Bronchial epithelial cell (primary cell): ENCODE results near the gene GLT6D1. TPM values are rescaled to one million over a fixed set of nuclear protein-coding genes. Genes with fewer than 3 reads are reported as not detected.
A peak's percentile ranks its signal among the peaks of the same experiment; 100 is the strongest.

Source experiments
- DNase-seq: peaks from one replicate; pipeline ENCODE4 v3.0.0-alpha.2; 2010; ENCODE audit warnings: low read depth
- FAIRE-seq: peaks from 2 replicates; lab custom pipeline; 2011; peaks lifted over from hg19 to GRCh38; lab: Jason Lieb, UNC
- H3K27me3 ChIP-seq: 2 replicates; pipeline ENCODE4 v1.5.1; 2011; ENCODE audit warnings: low read length; ENCODE audit not compliant: control insufficient read depth, insufficient read depth
- H3K36me3 ChIP-seq: 2 replicates; pipeline ENCODE4 v1.5.1; 2011; ENCODE audit warnings: low read length; ENCODE audit not compliant: control insufficient read depth, insufficient read depth
- H3K4me3 ChIP-seq: 2 replicates; pipeline ENCODE4 v1.5.1; 2011; ENCODE audit warnings: mild to moderate bottlenecking, low read depth, low read length, control low read depth
- total RNA-seq: library from RNA; depleted of rRNA; stranded (reverse); fragments of >200 nt; gene quantifications from 2 replicates; pipeline ENCODE4 v1.2.1, GENCODE V29; 2014
- TF ChIP-seq, protein P1 (sequence below): IDR thresholded peaks from 2 replicates; pipeline ENCODE4 v1.5.1; 2011; ENCODE audit warnings: mild to moderate bottlenecking, moderate library complexity, low read length, control low read depth, inconsistent platforms; ENCODE audit not compliant: insufficient read depth, severe bottlenecking

The GLT6D1 gene
- total RNA-seq, 1 donor from 2014 or later = not detected

- FAIRE-seq (no peak), DNase-seq (no peak)
- H3K4me3 ChIP-seq = no peak overlapping the region
- H3K27me3 ChIP-seq = no peaks in the 10 kb centered on the region
- TF ChIP-seq, protein P1, sequence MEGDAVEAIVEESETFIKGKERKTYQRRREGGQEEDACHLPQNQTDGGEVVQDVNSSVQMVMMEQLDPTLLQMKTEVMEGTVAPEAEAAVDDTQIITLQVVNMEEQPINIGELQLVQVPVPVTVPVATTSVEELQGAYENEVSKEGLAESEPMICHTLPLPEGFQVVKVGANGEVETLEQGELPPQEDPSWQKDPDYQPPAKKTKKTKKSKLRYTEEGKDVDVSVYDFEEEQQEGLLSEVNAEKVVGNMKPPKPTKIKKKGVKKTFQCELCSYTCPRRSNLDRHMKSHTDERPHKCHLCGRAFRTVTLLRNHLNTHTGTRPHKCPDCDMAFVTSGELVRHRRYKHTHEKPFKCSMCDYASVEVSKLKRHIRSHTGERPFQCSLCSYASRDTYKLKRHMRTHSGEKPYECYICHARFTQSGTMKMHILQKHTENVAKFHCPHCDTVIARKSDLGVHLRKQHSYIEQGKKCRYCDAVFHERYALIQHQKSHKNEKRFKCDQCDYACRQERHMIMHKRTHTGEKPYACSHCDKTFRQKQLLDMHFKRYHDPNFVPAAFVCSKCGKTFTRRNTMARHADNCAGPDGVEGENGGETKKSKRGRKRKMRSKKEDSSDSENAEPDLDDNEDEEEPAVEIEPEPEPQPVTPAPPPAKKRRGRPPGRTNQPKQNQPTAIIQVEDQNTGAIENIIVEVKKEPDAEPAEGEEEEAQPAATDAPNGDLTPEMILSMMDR = no peak
- H3K36me3 ChIP-seq = no peaks in the 10 kb centered on the region
These were observed 31.7 kb downstream of the GLT6D1 start for GRCh38 chr9:135607401-135608293.

DNA sequence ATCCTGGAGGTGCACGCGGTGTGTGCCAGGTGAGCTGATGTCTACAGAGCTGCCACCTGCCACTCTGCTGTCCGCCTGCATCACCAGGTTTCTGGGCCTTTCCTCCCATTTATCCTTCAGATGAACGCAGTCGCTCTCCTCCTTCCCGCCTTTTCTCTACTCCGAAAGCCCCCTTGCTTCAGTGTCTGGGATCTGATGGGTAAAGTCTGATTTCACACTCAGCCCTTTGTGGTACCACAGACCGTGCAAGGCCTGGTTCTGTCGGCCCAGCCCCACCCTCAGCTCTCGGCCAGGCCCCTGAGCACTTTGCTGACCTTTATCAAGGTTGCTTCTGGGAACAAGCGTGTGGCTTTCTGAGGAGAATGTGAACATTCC lies 32.5 kb downstream of the GLT6D1 start:
- no peak overlapping the region for H3K4me3 ChIP-seq
- no peaks in the 10 kb centered on the region for H3K27me3 ChIP-seq
- FAIRE-seq (no peak), DNase-seq (no peak)
- TF ChIP-seq, protein P1 = no peak
- no peaks in the 10 kb centered on the region for H3K36me3 ChIP-seq

GRCh38 chr9:135605238-135605781 lies 34.0 kb downstream of the GLT6D1 start:
- no peak for DNase-seq
- no peak overlapping the region for H3K4me3 ChIP-seq

DNA sequence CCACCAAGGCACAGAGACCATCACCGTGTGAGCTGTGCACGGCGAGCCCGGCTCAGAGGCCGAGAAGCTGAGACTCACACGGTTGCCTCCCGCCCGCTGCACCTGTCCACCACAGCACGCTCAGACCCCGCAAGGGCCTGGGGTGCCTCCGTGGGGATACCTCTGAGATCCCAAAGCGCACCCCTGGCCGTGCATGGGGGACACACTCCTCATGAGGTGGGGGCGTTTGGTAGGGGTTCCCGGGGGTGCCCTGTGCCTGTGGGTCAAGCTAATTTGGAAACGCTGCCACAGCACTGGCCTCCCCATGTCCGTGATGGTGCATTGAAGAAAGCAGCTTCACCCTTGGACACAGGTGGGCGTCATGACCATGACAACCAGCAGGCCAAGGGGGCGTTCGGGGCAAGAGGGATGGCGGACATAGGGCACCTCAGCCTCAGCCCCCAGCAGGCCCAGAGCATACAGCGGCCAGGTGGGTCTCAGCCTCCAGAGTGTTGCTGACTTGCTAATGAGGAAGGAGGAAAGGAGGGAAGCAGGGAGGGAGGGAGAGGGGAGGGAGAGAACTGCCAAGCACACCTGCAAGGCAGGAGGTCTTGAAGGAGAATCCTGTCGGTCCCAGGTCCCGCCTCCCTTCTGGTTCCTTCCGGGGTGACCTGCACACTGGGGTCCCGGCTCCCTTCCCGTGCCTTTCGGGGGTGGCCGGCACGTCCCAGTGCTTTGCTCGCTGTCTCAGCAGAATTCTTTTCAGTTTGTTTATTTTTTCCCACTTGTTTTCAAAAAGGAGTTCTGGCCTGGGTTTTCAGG lies 34.7 kb downstream of the GLT6D1 start:
- Histone ChIP-seq H3K27me3 (no peaks in the 10 kb centered on the region), H3K36me3 (no peaks in the 10 kb centered on the region), H3K4me3 (no peak overlapping the region)
- DNase-seq = no peak
- TF ChIP-seq, protein P1 = no peak
- no peak for FAIRE-seq

More at GRCh38 chr9:135605238-135605781, 34.0 kb downstream of the GLT6D1 start:
- Histone ChIP-seq H3K36me3 (no peaks in the 10 kb centered on the region), H3K27me3 (no peaks in the 10 kb centered on the region)
- TF ChIP-seq, protein P1 = no peak
- FAIRE-seq = no peak

DNA sequence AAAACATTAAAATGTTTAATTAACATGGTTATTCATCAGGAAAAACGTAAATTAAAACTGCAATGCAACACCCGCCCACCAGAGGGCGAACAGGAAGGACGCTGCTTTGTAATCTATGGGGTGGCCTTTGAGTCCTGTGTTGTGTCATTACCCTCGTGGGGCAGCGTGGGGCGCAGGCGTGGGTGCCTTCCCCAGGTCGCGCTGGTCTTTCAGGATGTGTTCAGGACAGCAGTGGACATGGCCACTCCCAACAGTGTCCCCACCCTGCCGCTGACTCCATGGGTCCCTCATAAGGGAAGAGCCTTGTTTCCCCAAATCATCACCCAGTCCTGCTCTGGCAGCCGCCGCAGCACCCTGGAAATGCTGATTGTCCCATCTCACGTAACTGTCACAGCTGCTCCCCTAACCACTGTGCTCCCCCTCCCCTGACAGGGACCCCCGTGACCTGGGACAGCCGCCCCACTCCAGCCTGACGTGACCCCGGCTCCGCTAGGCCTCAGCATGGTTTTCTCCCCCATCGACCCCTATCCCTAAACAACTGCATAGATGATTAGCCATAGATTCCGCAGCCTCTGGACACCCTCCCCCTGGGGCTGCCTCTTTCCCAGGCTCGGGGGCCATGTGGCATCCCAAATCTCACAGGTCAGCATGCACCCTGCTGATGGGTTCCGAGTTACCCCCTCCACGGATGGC lies 36.4 kb downstream of the GLT6D1 start:
- Histone ChIP-seq H3K4me3 (no peak overlapping the region), H3K27me3 (no peaks in the 10 kb centered on the region), H3K36me3 (no peaks in the 10 kb centered on the region)
- FAIRE-seq (no peak), DNase-seq (peak; percentile 15)
- TF ChIP-seq, protein P1 = peak; percentile 68
